ENCODE results near the gene MRPL14.

The MRPL14 gene

GRCh38 chr6:44078219-44078826, 48.9 kb downstream of the MRPL14 start:
- no peak for DNase-seq

- DNase-seq, result no peak
Measured at GRCh38 chr6:44077214-44077946, 49.9 kb downstream of the MRPL14 start.

GRCh38 chr6:44076356-44077213, 50.7 kb downstream of the MRPL14 start:
- DNase-seq, result no peak

DNA sequence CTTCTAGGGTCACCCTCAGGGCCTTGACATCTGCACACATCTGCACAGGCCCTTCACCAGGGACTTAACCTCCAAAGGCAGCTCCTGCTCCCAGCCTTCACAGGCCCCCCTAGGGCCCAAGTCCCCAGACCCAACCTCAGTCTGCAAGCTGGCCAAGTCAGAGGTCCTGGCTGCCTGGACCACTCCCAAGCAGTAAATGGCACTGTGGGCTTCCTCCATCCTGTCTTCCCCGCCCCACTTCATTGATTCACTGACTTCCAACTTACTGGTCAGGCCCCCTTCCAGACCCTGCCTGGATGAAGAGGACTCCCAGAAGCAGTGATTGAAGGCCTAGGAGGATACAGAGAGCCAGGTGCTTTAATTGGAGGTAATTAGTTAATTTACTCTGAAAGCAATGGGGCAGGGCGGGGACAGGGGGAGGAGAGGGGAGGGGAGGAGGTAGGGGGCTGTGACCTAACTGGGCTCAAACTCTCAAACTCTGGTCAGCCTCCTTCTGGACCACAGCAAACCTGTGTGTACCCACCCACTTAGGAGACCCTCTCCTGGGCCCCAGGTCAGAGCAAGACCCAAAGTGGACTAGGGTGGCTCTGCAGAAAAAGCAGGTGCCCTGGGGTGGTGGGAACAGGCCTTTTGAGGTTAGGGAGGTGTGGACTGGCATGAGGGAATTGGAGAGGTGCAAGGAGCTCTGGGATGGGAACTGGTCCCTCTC, 51.5 kb downstream of the MRPL14 start:
- DNase-seq, result no peak

DNA sequence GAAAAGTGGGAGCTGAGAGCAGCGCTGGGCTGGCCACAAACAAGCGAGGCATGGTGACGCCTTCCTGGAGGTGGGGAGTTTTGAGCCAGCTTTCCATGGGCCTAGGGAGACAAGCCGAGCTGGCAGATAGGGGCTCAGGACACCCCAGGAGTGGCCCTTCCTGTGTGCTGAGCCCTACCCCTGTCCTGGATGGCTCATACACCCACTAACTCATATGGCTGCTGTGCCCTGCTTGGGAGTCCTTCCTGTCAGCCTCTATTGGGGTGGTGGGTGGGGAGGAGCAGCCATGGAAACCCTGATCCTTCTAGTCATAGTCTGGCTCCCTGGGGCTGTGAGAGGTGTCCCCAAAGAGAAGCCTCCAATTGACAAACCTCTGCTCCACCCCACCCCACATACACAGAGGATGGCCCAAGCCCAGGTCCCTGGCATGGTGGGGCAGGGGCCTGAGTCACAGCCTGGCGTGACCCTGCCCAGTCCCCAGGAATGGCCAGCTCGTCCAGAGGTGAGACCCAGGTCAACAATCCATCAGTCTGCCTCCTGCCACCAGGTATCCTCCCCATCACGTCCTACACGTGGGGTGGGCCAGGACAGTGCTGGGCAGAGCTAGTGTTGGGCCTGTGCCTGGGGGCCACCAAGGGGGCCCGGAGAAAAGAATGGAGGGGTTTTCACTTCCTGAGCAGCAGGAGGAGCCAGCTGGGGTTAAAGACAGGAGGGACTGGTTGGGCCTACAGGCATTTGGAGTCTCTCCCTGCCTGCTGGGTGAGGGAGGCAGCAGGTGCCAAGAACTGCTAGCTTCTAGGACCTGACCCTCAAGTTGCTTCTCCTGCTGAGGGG, 52.2 kb downstream of the MRPL14 start:
- no peak for DNase-seq

DNA sequence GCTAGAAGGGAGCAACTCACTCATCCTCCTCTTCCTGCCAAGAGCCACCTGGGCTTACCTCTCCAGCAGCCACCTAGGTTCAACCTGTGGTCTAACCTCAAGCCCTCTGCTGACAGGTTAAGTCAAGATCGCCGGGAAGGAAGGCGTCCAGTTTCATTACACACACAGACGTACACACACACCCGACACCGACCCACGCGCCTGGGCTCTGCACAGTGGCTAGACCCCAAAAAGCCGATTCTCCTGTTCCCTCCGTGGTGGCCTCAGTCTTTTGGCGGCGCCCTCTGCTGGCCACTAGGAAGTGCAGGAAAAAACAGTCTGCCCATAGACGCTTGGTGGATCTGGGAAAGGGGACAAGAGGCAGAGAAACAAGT, 52.8 kb downstream of the MRPL14 start:
- peak; percentile 83 for DNase-seq

DNA sequence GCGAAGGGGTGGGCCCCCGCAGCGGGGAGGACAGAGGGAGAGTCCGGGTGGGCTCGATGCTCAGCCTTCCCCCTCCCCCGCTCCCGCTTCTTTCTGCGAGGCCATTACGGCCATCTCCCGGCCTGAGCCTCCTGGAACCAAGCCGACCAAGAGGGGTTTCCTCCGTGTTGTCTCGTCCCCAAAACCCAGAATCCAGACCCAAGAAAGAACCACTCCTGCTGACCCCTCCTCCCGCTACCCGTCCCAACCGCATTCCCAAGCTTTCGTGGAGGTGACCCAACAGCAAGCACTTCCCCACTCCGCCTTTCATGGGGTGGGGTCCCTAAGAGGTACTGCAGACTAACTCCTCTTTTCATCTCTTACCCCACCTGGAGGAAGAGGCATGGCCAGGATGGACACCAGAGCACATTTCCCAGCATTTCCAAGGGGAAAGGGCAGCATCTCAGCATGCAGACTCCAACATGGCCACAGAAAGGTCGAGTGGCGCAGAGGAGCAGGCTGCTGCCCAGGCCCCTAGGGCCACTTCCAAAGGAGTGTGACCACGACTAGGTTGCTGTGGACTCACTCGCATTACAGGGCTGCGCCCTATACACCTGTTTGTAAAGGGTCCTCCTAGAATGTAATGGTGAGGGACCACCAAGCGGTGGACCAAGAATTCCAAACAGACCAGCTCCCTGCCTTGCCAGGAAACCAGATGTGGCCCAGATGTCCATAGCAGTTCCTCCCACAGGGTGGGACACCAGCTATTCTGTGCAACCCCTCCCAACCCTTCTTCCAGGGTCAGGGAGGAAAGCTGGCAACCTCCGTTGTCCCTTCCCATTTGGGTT, 53.4 kb downstream of the MRPL14 start:
- no peak for DNase-seq

- DNase-seq, result peak; percentile 91
Measured at GRCh38 chr6:44072959-44073611, 54.2 kb downstream of the MRPL14 start.

DNA sequence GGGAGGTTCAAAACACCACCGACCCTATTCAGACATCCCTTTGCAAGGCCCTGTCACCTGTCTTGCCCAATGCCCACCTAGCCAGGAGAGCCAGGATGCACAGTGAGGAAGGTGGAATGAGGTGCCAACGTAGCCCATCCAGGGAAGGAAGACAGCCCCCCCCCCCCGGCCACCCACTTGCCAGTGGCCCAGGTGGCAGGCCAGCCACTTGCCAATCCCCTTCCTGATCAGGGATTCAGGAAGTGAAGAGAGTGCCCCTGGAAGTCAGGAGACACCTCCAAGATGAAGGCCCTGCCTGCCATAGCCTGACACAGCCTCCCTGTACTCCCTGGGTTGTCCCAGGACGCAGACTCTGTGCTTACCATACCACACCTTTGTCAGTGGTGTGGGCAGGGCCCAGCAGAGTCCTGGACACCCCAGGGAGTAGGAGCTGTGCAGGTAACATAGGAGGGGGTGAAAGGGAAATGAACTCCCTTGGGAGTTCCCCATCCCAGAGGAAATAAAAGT, 54.7 kb downstream of the MRPL14 start:
- no peak for DNase-seq

GRCh38 chr6:44071670-44072451, 55.4 kb downstream of the MRPL14 start:
- DNase-seq, result no peak

GRCh38 chr6:44068607-44069296, 58.5 kb downstream of the MRPL14 start:
- DNase-seq, result no peak

DNA sequence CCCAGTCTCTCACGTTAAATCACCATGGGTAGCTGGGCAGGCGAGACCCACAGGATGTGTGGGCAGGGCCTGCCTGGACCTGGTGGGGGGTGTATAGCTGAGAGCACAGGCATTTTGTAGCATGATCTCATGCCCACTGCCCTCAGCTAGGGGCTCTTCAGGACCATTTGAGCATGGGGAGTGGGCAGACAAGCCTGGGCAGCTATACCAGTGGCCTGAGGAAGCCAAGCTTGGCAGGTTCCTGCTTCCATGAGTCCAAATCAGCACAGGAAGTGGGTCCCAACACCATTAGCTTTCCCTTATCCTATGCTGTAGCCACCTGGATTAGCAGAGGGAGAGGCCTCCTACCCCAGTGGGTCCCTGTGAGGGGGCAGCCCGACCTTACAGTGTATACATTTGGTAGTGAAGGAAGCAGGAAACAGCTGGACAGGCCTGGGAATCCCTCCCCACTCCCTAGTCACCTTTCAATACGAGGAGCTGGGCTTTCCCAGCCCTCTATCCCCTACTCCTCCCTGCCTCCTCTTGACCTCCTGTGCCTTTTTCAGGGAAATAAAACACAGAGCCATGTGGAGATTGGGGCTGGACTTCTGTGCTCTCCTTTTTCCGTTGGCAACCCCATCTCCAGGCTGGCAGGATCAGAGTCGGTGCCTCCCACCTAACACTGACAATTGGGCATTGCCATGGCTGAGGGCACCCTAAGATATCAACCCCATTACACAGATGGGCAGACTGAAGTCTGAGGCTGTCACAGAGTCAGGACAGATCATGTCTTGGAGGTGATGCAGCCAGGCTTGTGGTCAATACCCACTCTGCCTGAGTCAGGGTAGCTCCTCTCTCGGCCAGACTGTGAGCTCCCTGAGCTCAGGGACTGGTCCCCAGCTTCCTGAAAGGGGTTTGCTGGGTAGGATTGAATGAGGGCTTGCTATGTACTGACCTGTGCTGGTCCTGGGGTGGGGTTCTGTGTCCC, 59.8 kb downstream of the MRPL14 start:
- no peak for DNase-seq

GRCh38 chr6:44066394-44067172, 60.7 kb downstream of the MRPL14 start:
- no peak for DNase-seq

DNA sequence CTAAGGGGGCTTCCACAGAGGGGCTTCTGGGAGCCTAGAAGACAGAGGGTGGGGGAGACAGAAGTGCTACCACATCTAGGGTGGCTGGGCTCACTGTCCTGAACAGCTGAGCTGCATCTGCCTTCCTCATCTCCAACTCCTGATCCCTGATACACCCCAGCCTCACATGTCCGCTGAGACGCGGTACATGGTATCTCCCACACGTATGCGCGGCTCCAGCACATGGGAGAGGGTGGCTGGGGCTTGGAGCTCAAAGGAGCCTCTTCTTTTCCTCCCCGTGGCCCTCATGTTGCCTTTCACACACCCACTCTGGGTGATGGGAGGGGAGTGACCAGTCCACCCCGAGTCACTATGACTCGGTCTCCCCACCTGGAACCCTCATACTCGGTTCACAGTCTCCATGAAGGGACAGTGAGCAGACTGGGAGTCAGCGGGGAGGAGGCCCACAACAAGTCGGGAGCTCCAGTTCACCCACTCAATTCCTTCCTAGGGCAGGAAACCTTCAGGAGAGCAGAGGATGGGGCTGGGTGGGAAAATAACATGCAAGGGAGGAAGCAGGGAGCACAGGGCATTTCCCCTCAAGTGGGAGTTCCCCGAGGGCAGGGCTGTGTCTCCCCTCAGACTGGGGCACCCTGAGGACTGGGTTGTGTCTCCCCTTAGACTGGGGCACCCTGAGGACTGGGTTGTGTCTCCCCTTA, 61.7 kb downstream of the MRPL14 start:
- DNase-seq, result no peak

GRCh38 chr6:44064948-44065272, 62.3 kb downstream of the MRPL14 start:
- DNase-seq, result no peak
